Mucosa of stomach (tissue), 1 donor: ENCODE results near the gene ZNF394.

Source experiments
- H3K27me3 ChIP-seq: one replicate; pipeline ENCODE4 v1.7.0; 2013; ENCODE audit warnings: mild to moderate bottlenecking, low read length; ENCODE audit not compliant: control insufficient read depth, insufficient read depth
- H3K36me3 ChIP-seq: one replicate; pipeline ENCODE4 v1.7.0; 2013; ENCODE audit warnings: low read length; ENCODE audit not compliant: control insufficient read depth, insufficient read depth
- H3K4me1 ChIP-seq: one replicate; pipeline ENCODE4 v1.7.0; 2013; ENCODE audit warnings: mild to moderate bottlenecking, low read length; ENCODE audit not compliant: control insufficient read depth, insufficient read depth
- H3K4me3 ChIP-seq: one replicate; pipeline ENCODE4 v1.7.0; 2013; ENCODE audit warnings: low read length
- H3K9ac ChIP-seq: one replicate; pipeline ENCODE4 v1.7.0; 2013; ENCODE audit warnings: mild to moderate bottlenecking, low read length, moderate library complexity
- H3K9me3 ChIP-seq: one replicate; pipeline ENCODE4 v1.7.0; 2013; ENCODE audit warnings: mild to moderate bottlenecking, low read length, moderate library complexity; ENCODE audit not compliant: control insufficient read depth
- donor health status: Pancreatic carcinoma.

Gene ZNF394

GRCh38 chr7:99485094-99485493, 15.0 kb downstream of the ZNF394 start:
- H3K36me3 ChIP-seq, result no peaks in the 10 kb centered on the region
- H3K4me3 ChIP-seq, result no peak overlapping the region
- H3K27me3 ChIP-seq, result no peaks in the 10 kb centered on the region
- no peaks in the 10 kb centered on the region for H3K4me1 ChIP-seq
- H3K9ac ChIP-seq, result no peak overlapping the region
- H3K9me3 ChIP-seq, result no peaks in the 10 kb centered on the region

GRCh38 chr7:99478464-99479440, 21.3 kb downstream of the ZNF394 start:
- Histone ChIP-seq H3K4me3 (no peak overlapping the region), H3K9me3 (no peaks in the 10 kb centered on the region), H3K27me3 (no peaks in the 10 kb centered on the region), H3K4me1 (peaks cover 3% of the 10 kb centered on the region), H3K9ac (no peak overlapping the region), H3K36me3 (no peaks in the 10 kb centered on the region)

- Histone ChIP-seq H3K4me3 (no peak overlapping the region), H3K27me3 (no peaks in the 10 kb centered on the region), H3K9ac (no peak overlapping the region), H3K9me3 (no peaks in the 10 kb centered on the region), H3K36me3 (no peaks in the 10 kb centered on the region), H3K4me1 (peaks cover 8% of the 10 kb centered on the region)
Observed at GRCh38 chr7:99476107-99476506, 24.0 kb downstream of the ZNF394 start.

- peak overlapping the region; percentile 81 for H3K9ac ChIP-seq
- H3K36me3 ChIP-seq, result no peaks in the 10 kb centered on the region
- peaks cover 8% of the 10 kb centered on the region for H3K4me1 ChIP-seq
- H3K27me3 ChIP-seq, result no peaks in the 10 kb centered on the region
- H3K9me3 ChIP-seq, result no peaks in the 10 kb centered on the region
- H3K4me3 ChIP-seq, result peak overlapping the region; percentile 91
Observed at GRCh38 chr7:99473315-99473596, 26.8 kb downstream of the ZNF394 start.

GRCh38 chr7:99472561-99473314, 27.3 kb downstream of the ZNF394 start, which contains the start of gene ZNF789:
TSS of gene ZNF789 (plus strand) at chr7:99472890. CDS start at chr7:99476457, 3,567 bp downstream.
- peaks cover 8% of the 10 kb centered on the region for H3K4me1 ChIP-seq
- no peaks in the 10 kb centered on the region for H3K36me3 ChIP-seq
- peak within 1 kb of the TSS; percentile 81 for H3K9ac ChIP-seq
- H3K4me3 ChIP-seq, result peak within 1 kb of the TSS; percentile 91
- no peaks in the 10 kb centered on the region for H3K27me3 ChIP-seq
- H3K9me3 ChIP-seq, result no peaks in the 10 kb centered on the region

- H3K4me3 ChIP-seq, result no peak overlapping the region
- no peaks in the 10 kb centered on the region for H3K9me3 ChIP-seq
- H3K27me3 ChIP-seq, result no peaks in the 10 kb centered on the region
- peaks cover 22% of the 10 kb centered on the region for H3K4me1 ChIP-seq
- no peaks in the 10 kb centered on the region for H3K36me3 ChIP-seq
- no peak overlapping the region for H3K9ac ChIP-seq
Observed at GRCh38 chr7:99469381-99470065, 30.6 kb downstream of the ZNF394 start.

GRCh38 chr7:99468336-99468918, 31.7 kb downstream of the ZNF394 start:
- no peak overlapping the region for H3K4me3 ChIP-seq
- H3K9ac ChIP-seq, result no peak overlapping the region
- no peaks in the 10 kb centered on the region for H3K27me3 ChIP-seq
- no peaks in the 10 kb centered on the region for H3K9me3 ChIP-seq
- H3K4me1 ChIP-seq, result peaks cover 16% of the 10 kb centered on the region
- peaks cover 4% of the 10 kb centered on the region for H3K36me3 ChIP-seq

- peaks cover 4% of the 10 kb centered on the region for H3K36me3 ChIP-seq
- peaks cover 13% of the 10 kb centered on the region for H3K4me1 ChIP-seq
- peak overlapping the region; percentile 81 for H3K4me3 ChIP-seq
- no peaks in the 10 kb centered on the region for H3K9me3 ChIP-seq
- peak overlapping the region; percentile 87 for H3K9ac ChIP-seq
- no peaks in the 10 kb centered on the region for H3K27me3 ChIP-seq
Observed at GRCh38 chr7:99465421-99465768, 34.7 kb downstream of the ZNF394 start.

- no peak overlapping the region for H3K4me3 ChIP-seq
- H3K36me3 ChIP-seq, result peaks cover 23% of the 10 kb centered on the region
- H3K9ac ChIP-seq, result no peak overlapping the region
- no peaks in the 10 kb centered on the region for H3K27me3 ChIP-seq
- no peaks in the 10 kb centered on the region for H3K9me3 ChIP-seq
- peaks cover 10% of the 10 kb centered on the region for H3K4me1 ChIP-seq
Observed at GRCh38 chr7:99461221-99461620, 38.9 kb downstream of the ZNF394 start.

- no peak overlapping the region for H3K9ac ChIP-seq
- H3K36me3 ChIP-seq, result peaks cover 26% of the 10 kb centered on the region
- H3K4me1 ChIP-seq, result peaks cover 8% of the 10 kb centered on the region
- no peak overlapping the region for H3K4me3 ChIP-seq
- H3K27me3 ChIP-seq, result no peaks in the 10 kb centered on the region
- H3K9me3 ChIP-seq, result no peaks in the 10 kb centered on the region
Observed at GRCh38 chr7:99460651-99461050, 39.4 kb downstream of the ZNF394 start.

- peaks cover 26% of the 10 kb centered on the region for H3K36me3 ChIP-seq
- no peaks in the 10 kb centered on the region for H3K27me3 ChIP-seq
- H3K4me3 ChIP-seq, result no peak overlapping the region
- no peak overlapping the region for H3K9ac ChIP-seq
- no peaks in the 10 kb centered on the region for H3K4me1 ChIP-seq
- no peaks in the 10 kb centered on the region for H3K9me3 ChIP-seq
Observed at GRCh38 chr7:99459087-99459486, 41.0 kb downstream of the ZNF394 start.
